ENCODE results near the gene NUDT16L1. TPM values are rescaled to one million over a fixed set of nuclear protein-coding genes. Genes with fewer than 3 reads are reported as not detected.

The NUDT16L1 gene
- total and polyA plus RNA-seq, 9 of the 15 experiments (the other 6 are each of a cell fraction or from before 2014, with no cell fraction given): 1.4 to 37.6 (median 13.7) TPM

- Histone ChIP-seq H3K36me3 (ENCODE audit: control insufficient read depth, insufficient read depth, low read length) (peaks cover 88% of the 10 kb centered on the region; the same call in 2 of the 3 replicates), H3K9me3 (replicated peaks; ENCODE audit: control insufficient read depth, insufficient read depth, low read depth, low read length) (no peaks in the 10 kb centered on the region), H3K27me3 (ENCODE audit: control insufficient read depth in 2 of 2, insufficient read depth in 2 of 2, low read length in 2 of 2) (no peaks in the 10 kb centered on the region), H2AFZ (ENCODE audit: low read depth, low read length) (no peak overlapping the region), H4K20me1 (replicated peaks; ENCODE audit: control insufficient read depth, insufficient read depth, low read length) (no peaks in the 10 kb centered on the region), H3K4me1 (replicated peaks in 1 of 2; ENCODE audit: control insufficient read depth in 2 of 2, insufficient read depth in 2 of 2, low read length in 2 of 2) (peaks cover 3 to 14% of the 10 kb centered on the region in 2 experiments; a peak in 3 of 5 replicates), H3K27ac (ENCODE audit: extremely low read depth, low read depth, low read length) (peak overlapping the region; percentile 38; the same call in 1 of the 3 replicates), H3K79me2 (ENCODE audit: control insufficient read depth, insufficient read depth, low read length) (no peaks in the 10 kb centered on the region), H3K4me2 (ENCODE audit: insufficient read depth, low read length) (no peak overlapping the region), H3K9me1 (ENCODE audit: control insufficient read depth, insufficient read depth, low read length) (peaks cover 3% of the 10 kb centered on the region), H3K4me3 (no peak overlapping the region), H3K9ac (ENCODE audit: insufficient read depth in 1 of 2, low read depth in 2 of 2, low read length in 2 of 2) (0 out of 4 replicates have a peak overlapping the region, but pooled peaks of 1 of the 2 experiments have one; percentile 19)
- WGBS (ENCODE audit: insufficient coverage, low coverage, missing lambda C conversion rate): 33% methylated on average over 7 of the region's 7 CpGs
- TF ChIP-seq NR2C2 (CRISPR knock-in tag; IDR thresholded peaks at IDR 0.05) (no peak), NR2C2 (tag; IDR thresholded peaks at IDR 0.05) (peak; percentile 56), GATA2 (CRISPR knock-in tag; IDR thresholded peaks at IDR 0.05) (no peak), NR2C1 (IDR thresholded peaks at IDR 0.05) (no peak), NR2C1 (tag; IDR thresholded peaks at IDR 0.05) (peak; percentile 47)
- TF ChIP-seq, protein P1, sequence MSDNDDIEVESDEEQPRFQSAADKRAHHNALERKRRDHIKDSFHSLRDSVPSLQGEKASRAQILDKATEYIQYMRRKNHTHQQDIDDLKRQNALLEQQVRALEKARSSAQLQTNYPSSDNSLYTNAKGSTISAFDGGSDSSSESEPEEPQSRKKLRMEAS (CRISPR knock-in tag; IDR thresholded peaks at IDR 0.05): 0 out of 2 replicates have a peak, but pooled peaks have one; percentile 31
- DNase-seq (ENCODE audit: extremely low read depth in 1 of 4, low spot score in 3 of 4): peak in 1 of 4 experiments; percentile 42
- FAIRE-seq: no peak
- ChIA-PET POLR2A (interaction anchor here (0.6 to 1.3 kb wide), 2 partner anchors 100 to 325 kb away, joined by 3 to 4 read pairs; partner anchors contain the start of gene ROGDI), CTCF (ENCODE audit: low intra/inter-chr PET ratio) (no interaction called here)
- intact Hi-C loops (cut with micrococcal nuclease) (no loop called here), in situ Hi-C loops (cut with MboI) (no loop called here)
- no peak for ATAC-seq
- no TSS peak for BruUV-seq (replicated peaks)
Measured at GRCh38 chr16:4702466-4702808, 9.1 kb downstream of the NUDT16L1 start.

DNA sequence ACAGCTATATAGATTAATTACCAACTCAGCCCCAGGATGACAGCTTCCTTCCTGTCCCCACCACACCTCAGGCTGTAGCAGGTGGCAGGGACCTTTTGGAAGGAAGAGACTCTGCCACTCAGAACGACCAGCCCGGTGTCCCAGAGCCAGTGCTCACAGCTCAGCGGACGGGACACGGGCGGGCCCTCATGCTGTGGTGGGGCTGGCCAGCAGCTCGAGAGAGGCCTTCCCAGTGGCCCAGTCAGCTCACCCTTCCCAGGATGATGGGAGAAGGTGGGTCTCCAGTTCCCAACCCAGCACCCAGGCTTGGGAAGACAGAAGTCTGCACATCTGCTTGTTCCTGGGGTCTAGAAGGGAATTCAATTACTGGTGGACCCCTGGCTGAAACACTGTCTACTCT lies 10.5 kb downstream of the NUDT16L1 start:
- WGBS (ENCODE audit: insufficient coverage, low coverage, missing lambda C conversion rate): 95% methylated on average over 6 of the region's 7 CpGs
- ATAC-seq (no peak), FAIRE-seq (no peak), DNase-seq (ENCODE audit: extremely low read depth in 1 of 4, low spot score in 3 of 4) (no peak)
- no peak overlapping the region; a peak in 1 of 4 replicates for H3K9ac ChIP-seq (ENCODE audit: insufficient read depth in 1 of 2, low read depth in 2 of 2, low read length in 2 of 2)
- H3K4me2 ChIP-seq (ENCODE audit: insufficient read depth, low read length): no peak overlapping the region
- no peaks in the 10 kb centered on the region for H3K79me2 ChIP-seq (ENCODE audit: control insufficient read depth, insufficient read depth, low read length)
- no peak overlapping the region for H3K27ac ChIP-seq (ENCODE audit: extremely low read depth, low read depth, low read length)
- H3K4me3 ChIP-seq: no peak overlapping the region
- no peak overlapping the region for H2AFZ ChIP-seq (ENCODE audit: low read depth, low read length)
- H3K36me3 ChIP-seq (ENCODE audit: control insufficient read depth, insufficient read depth, low read length): peaks cover 77% of the 10 kb centered on the region; the same call in 2 of the 3 replicates
- H3K9me3 ChIP-seq (replicated peaks; ENCODE audit: control insufficient read depth, insufficient read depth, low read depth, low read length): no peaks in the 10 kb centered on the region
- ChIA-PET POLR2A (interaction anchor here (1.0 to 2.4 kb wide), 2 partner anchors 9 kb away, joined by 3 to 11 read pairs; no protein-coding TSS in a partner anchor), CTCF (ENCODE audit: low intra/inter-chr PET ratio) (no interaction called here)
- BruUV-seq (replicated peaks): no TSS peak
- peaks cover 3 to 6% of the 10 kb centered on the region in 2 experiments; a peak in 2 of 5 replicates for H3K4me1 ChIP-seq (replicated peaks in 1 of 2; ENCODE audit: control insufficient read depth in 2 of 2, insufficient read depth in 2 of 2, low read length in 2 of 2)
- H3K9me1 ChIP-seq (ENCODE audit: control insufficient read depth, insufficient read depth, low read length): peaks cover 3% of the 10 kb centered on the region
- in situ Hi-C loops (cut with MboI): no loop called here
- intact Hi-C loops (cut with micrococcal nuclease): no loop called here
- no peaks in the 10 kb centered on the region for H3K27me3 ChIP-seq (ENCODE audit: control insufficient read depth in 2 of 2, insufficient read depth in 2 of 2, low read length in 2 of 2)
- no peaks in the 10 kb centered on the region for H4K20me1 ChIP-seq (replicated peaks; ENCODE audit: control insufficient read depth, insufficient read depth, low read length)
- TF ChIP-seq ZNF76 (CRISPR knock-in tag; IDR thresholded peaks at IDR 0.05; ENCODE audit: borderline replicate concordance): no peak
- no peak for TF ChIP-seq KDM4B (IDR thresholded peaks at IDR 0.05; ENCODE audit: borderline replicate concordance in 2 of 2, low read depth in 1 of 2)
- no peak for TF ChIP-seq ELF4 (CRISPR knock-in tag; IDR thresholded peaks at IDR 0.05)
- TF ChIP-seq ID3 (CRISPR knock-in tag; IDR thresholded peaks at IDR 0.05): no peak
- TF ChIP-seq ID3 (tag; IDR thresholded peaks at IDR 0.05): no peak
- no peak for TF ChIP-seq NUFIP1 (IDR thresholded peaks at IDR 0.05; ENCODE audit: partially characterized antibody)
- TF ChIP-seq ZNF239 (CRISPR knock-in tag; IDR thresholded peaks at IDR 0.05): no peak
